Neutrophil (primary cell): ENCODE results near the gene ZNF804B.

Experiments used
- H3K27ac ChIP-seq: fragments of 200-600 bp; sonication (generic); 2 replicates; pipeline ENCODE4 v1.5.1; 2016; ENCODE audit warnings: mild to moderate bottlenecking, moderate library complexity
- H3K27me3 ChIP-seq: fragments of 200-600 bp; sonication (generic); 2 replicates; pipeline ENCODE4 v1.6.0; 2016; ENCODE audit warnings: mild to moderate bottlenecking
- H3K36me3 ChIP-seq: fragments of 200-600 bp; sonication (generic); 2 replicates; pipeline ENCODE4 v1.5.1; 2017
- H3K4me1 ChIP-seq, 2 experiments: fragments of 200-600 bp in 1 of 2; sonication (generic) in 1 of 2; 1 replicate in 1 of 2; 2 replicates in 1 of 2; pipeline versions ENCODE4 v1.5.1 to v1.6.1; 2013 to 2016; ENCODE audit warnings: low read depth in 1 of 2, low read length in 1 of 2, mild to moderate bottlenecking in 1 of 2, moderate library complexity in 1 of 2; ENCODE audit not compliant: control insufficient read depth in 1 of 2, insufficient read depth in 1 of 2
- H3K4me3 ChIP-seq, 2 experiments: fragments of 200-600 bp in 1 of 2; sonication (generic) in 1 of 2; 1 replicate in 1 of 2; 2 replicates in 1 of 2; pipeline ENCODE4 v1.5.1; 2013 to 2016; ENCODE audit warnings: low read depth in 1 of 2, low read length in 1 of 2, mild to moderate bottlenecking in 1 of 2, moderate library complexity in 1 of 2
- H3K9me3 ChIP-seq: fragments of 200-600 bp; sonication (generic); 2 replicates; pipeline ENCODE4 v1.5.1; 2016
- CTCF ChIP-seq: fragments of 200-600 bp; sonication (generic); IDR thresholded peaks from 2 replicates; pipeline ENCODE4 v1.5.1; 2016; ENCODE audit warnings: antibody characterized with exemption

ZNF804B gene

DNA sequence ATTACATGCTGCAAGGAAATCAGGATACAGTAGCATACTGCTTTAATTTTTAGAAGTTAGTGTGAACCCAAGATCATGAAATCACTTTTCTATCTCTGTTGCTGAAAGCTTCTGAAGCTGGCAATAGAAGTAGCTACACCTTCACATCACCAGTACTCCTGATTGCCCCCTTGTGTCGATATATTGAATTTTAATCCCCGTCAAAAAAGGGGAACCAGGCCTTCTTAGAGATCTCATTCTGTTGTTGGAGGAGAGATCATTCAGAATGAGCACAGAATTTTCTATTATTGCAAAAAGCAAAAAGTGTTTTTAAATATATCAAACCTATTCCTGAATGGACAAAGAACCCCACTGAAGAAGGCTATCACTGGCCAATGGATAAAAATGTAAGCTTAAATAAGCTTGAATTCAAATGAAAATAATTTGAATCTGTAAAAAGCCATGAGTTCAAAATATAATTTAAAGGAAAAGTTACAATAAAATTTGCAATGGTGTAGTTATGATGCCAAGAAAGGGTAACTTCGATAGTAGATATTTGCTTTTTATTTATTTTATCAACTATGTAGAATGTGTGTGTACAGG is 75.7 kb downstream of the ZNF804B start:
- Histone ChIP-seq H3K4me1 (no peaks in the 10 kb centered on the region), H3K27me3 (no peaks in the 10 kb centered on the region), H3K4me3 (no peak overlapping the region), H3K9me3 (no peaks in the 10 kb centered on the region), H3K36me3 (no peaks in the 10 kb centered on the region), H3K27ac (no peak overlapping the region)
- no peak for TF ChIP-seq CTCF

DNA sequence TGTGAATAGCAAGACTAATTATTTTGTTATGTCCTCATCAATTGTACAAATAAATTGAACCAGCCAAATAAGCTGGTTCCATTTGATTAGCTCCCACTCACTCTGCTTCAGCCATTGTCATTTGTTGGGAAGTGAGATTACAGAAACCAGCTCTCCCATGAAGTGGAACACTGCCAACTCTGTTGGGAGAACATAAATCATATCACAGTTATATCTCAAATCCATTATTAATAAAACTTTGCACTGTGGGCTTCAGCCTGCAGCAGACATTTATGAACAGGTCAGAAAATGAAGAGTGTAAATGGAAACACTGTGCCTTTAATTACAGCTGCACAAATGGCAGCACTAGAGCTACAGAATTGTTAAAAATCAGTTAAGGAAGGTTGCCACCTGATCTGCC is 82.7 kb downstream of the ZNF804B start:
- H3K27ac ChIP-seq = no peak overlapping the region
- no peaks in the 10 kb centered on the region for H3K4me1 ChIP-seq
- no peak for TF ChIP-seq CTCF
- H3K27me3 ChIP-seq = no peaks in the 10 kb centered on the region
- H3K9me3 ChIP-seq = no peaks in the 10 kb centered on the region
- H3K36me3 ChIP-seq = no peaks in the 10 kb centered on the region
- no peak overlapping the region for H3K4me3 ChIP-seq

- Histone ChIP-seq H3K27ac (no peak overlapping the region), H3K4me3 (no peak overlapping the region), H3K27me3 (no peaks in the 10 kb centered on the region), H3K4me1 (no peaks in the 10 kb centered on the region), H3K9me3 (no peaks in the 10 kb centered on the region), H3K36me3 (no peaks in the 10 kb centered on the region)
- TF ChIP-seq CTCF = no peak
Observed at GRCh38 chr7:88845091-88845490, 85.6 kb downstream of the ZNF804B start.

DNA sequence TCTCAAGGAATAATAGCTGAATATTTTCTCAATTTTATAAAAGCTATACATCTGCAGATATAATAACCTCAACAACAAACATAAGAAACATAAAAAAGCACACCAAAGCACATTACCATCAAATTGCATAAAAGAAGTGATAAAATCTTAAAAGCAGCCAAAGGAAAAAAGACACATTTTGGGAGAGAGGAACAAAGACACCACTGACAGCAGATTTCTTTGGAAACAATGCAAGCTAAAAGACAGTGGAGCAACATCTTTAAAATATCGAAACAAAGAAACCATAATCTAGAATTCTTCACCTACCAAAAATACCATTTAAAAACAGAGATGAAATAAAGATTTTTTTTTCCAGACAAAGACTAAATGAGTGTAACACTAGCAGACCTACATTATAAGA is 91.7 kb downstream of the ZNF804B start:
- no peak overlapping the region for H3K27ac ChIP-seq
- H3K4me1 ChIP-seq = no peaks in the 10 kb centered on the region
- H3K27me3 ChIP-seq = no peaks in the 10 kb centered on the region
- H3K4me3 ChIP-seq = no peak overlapping the region
- no peaks in the 10 kb centered on the region for H3K9me3 ChIP-seq
- H3K36me3 ChIP-seq = no peaks in the 10 kb centered on the region
- no peak for TF ChIP-seq CTCF

- no peaks in the 10 kb centered on the region for H3K36me3 ChIP-seq
- H3K9me3 ChIP-seq = no peaks in the 10 kb centered on the region
- H3K4me3 ChIP-seq = no peak overlapping the region
- no peak for TF ChIP-seq CTCF
- no peaks in the 10 kb centered on the region for H3K27me3 ChIP-seq
- H3K27ac ChIP-seq = no peak overlapping the region
- H3K4me1 ChIP-seq = no peaks in the 10 kb centered on the region
Observed at GRCh38 chr7:88859288-88859687, 99.8 kb downstream of the ZNF804B start.
